Fibroblast of lung (primary cell): ENCODE measurements around the gene CCDC61. TPM values are rescaled to one million over a fixed set of nuclear protein-coding genes. Genes with fewer than 3 reads are reported as not detected.

Source experiments
- DNase-seq, 2 donors: peaks; one replicate each; pipeline versions ENCODE4 v3.0.0 to v3.0.0-alpha.2; 2010; ENCODE audit warnings: low read depth in 2 of 2
- H2AFZ ChIP-seq: 2 replicates; pipeline ENCODE4 v1.5.1; 2012; ENCODE audit warnings: low read length, control low read depth, inconsistent platforms
- H3K27ac ChIP-seq: 2 replicates; pipeline ENCODE4 v1.5.1; 2011; ENCODE audit warnings: low read length, control low read depth; ENCODE audit not compliant: insufficient read depth
- H3K27me3 ChIP-seq: 2 replicates; pipeline ENCODE4 v1.5.1; 2011; ENCODE audit warnings: mild to moderate bottlenecking, low read length; ENCODE audit not compliant: control insufficient read depth, insufficient read depth
- H3K36me3 ChIP-seq: 2 replicates; pipeline ENCODE4 v1.5.1; 2011; ENCODE audit warnings: low read length; ENCODE audit not compliant: control insufficient read depth, insufficient read depth
- H3K4me1 ChIP-seq: 2 replicates; pipeline ENCODE4 v1.5.1; 2011; ENCODE audit warnings: low read length; ENCODE audit not compliant: control insufficient read depth, insufficient read depth; ENCODE audit errors: extremely low read depth
- H3K4me2 ChIP-seq: 2 replicates; pipeline ENCODE4 v1.5.1; 2011; ENCODE audit warnings: low read length, control low read depth; ENCODE audit not compliant: insufficient read depth; ENCODE audit errors: extremely low read depth
- H3K4me3 ChIP-seq, 4 experiments: fragments of 200-600 bp in 1 of 4; sonication (generic) in 1 of 4; replicated peaks in 1 of 4; 2 replicates each; pipeline ENCODE4 v1.5.1; 2011 to 2016; ENCODE audit warnings: low read length in 4 of 4, low read depth in 3 of 4, mild to moderate bottlenecking in 3 of 4, control low read depth in 2 of 4, inconsistent platforms in 1 of 4, mixed read lengths in 1 of 4; ENCODE audit not compliant: insufficient read depth in 1 of 4; ENCODE audit errors: control extremely low read depth in 1 of 4
- H3K79me2 ChIP-seq: 2 replicates; pipeline ENCODE4 v1.5.1; 2012; ENCODE audit warnings: mild to moderate bottlenecking, low read length, inconsistent platforms; ENCODE audit not compliant: control insufficient read depth, insufficient read depth
- H3K9ac ChIP-seq: 2 replicates; pipeline ENCODE4 v1.5.1; 2011; ENCODE audit warnings: mild to moderate bottlenecking, low read length, control low read depth; ENCODE audit not compliant: insufficient read depth
- H3K9me3 ChIP-seq: 2 replicates; pipeline ENCODE4 v1.5.1; 2012; ENCODE audit warnings: low read depth, low read length; ENCODE audit not compliant: control insufficient read depth, insufficient read depth
- H4K20me1 ChIP-seq: 2 replicates; pipeline ENCODE4 v1.5.1; 2011; ENCODE audit warnings: low read length; ENCODE audit not compliant: control insufficient read depth, insufficient read depth; ENCODE audit errors: extremely low read depth
- CTCF ChIP-seq, 2 donors: IDR thresholded peaks in 1 of 2; conservative IDR thresholded peaks in 1 of 2; 1 replicate in 1 of 2; 2 replicates in 1 of 2; pipeline ENCODE4 v1.5.1; 2011 to 2012; ENCODE audit warnings: low read length in 2 of 2, control low read depth in 1 of 2, inconsistent platforms in 1 of 2, low read depth in 1 of 2, mild to moderate bottlenecking in 1 of 2
- EZH2 ChIP-seq: IDR thresholded peaks from 2 replicates; pipeline ENCODE4 v1.5.1; 2012; ENCODE audit warnings: low read length, control low read depth, mild to moderate bottlenecking; ENCODE audit errors: missing control alignments
- polyA plus RNA-seq, 2 donors: library from polyadenylated mRNA; depleted of rRNA in 1 of 2; stranded (reverse) in 1 of 2; unstranded in 1 of 2; fragments of >200 nt; gene quantifications; 2 replicates each; pipeline ENCODE4 v1.2.1, GENCODE V29; 2011 to 2012; ENCODE audit warnings: missing spikeins in 1 of 2
- total RNA-seq: library from RNA; depleted of rRNA; stranded (reverse); fragments of >200 nt; gene quantifications from 2 replicates; pipeline ENCODE4 v1.2.1, GENCODE V29; 2014

The CCDC61 gene
- total and polyA plus RNA-seq, 2 donors (not counting 1 experiment from before 2014, with no cell fraction given), result 4.5 to 8.9 TPM

GRCh38 chr19:46036744-46037128 lies 41.5 kb downstream of the CCDC61 start:
- Histone ChIP-seq H3K27ac (no peak overlapping the region), H2AFZ (no peak overlapping the region), H3K27me3 (no peaks in the 10 kb centered on the region), H4K20me1 (no peaks in the 10 kb centered on the region), H3K9ac (no peak overlapping the region), H3K9me3 (no peaks in the 10 kb centered on the region), H3K36me3 (no peaks in the 10 kb centered on the region), H3K4me1 (no peaks in the 10 kb centered on the region), H3K79me2 (no peaks in the 10 kb centered on the region), H3K4me3 (no peak overlapping the region), H3K4me2 (no peak overlapping the region)
- no peak for DNase-seq
- TF ChIP-seq CTCF (conservative IDR thresholded peaks at IDR 0.05 in 1 of 2, IDR thresholded peaks at IDR 0.05 in 1 of 2; ENCODE audit: low read depth in 1 of 2, low read length in 2 of 2) (no peak), EZH2 (no peak)

- Histone ChIP-seq H3K27ac (no peak overlapping the region), H3K79me2 (no peaks in the 10 kb centered on the region), H3K4me3 (no peak overlapping the region), H3K4me1 (no peaks in the 10 kb centered on the region), H3K4me2 (no peak overlapping the region), H3K27me3 (peaks cover 9% of the 10 kb centered on the region), H4K20me1 (no peaks in the 10 kb centered on the region), H3K9ac (no peak overlapping the region), H3K9me3 (no peaks in the 10 kb centered on the region), H3K36me3 (no peaks in the 10 kb centered on the region), H2AFZ (no peak overlapping the region)
- no peak for TF ChIP-seq CTCF (conservative IDR thresholded peaks at IDR 0.05 in 1 of 2, IDR thresholded peaks at IDR 0.05 in 1 of 2; ENCODE audit: low read depth in 1 of 2, low read length in 2 of 2)
- no peak for TF ChIP-seq EZH2
- no peak for DNase-seq
Measured at GRCh38 chr19:46040125-46040524, 44.9 kb downstream of the CCDC61 start.

DNA sequence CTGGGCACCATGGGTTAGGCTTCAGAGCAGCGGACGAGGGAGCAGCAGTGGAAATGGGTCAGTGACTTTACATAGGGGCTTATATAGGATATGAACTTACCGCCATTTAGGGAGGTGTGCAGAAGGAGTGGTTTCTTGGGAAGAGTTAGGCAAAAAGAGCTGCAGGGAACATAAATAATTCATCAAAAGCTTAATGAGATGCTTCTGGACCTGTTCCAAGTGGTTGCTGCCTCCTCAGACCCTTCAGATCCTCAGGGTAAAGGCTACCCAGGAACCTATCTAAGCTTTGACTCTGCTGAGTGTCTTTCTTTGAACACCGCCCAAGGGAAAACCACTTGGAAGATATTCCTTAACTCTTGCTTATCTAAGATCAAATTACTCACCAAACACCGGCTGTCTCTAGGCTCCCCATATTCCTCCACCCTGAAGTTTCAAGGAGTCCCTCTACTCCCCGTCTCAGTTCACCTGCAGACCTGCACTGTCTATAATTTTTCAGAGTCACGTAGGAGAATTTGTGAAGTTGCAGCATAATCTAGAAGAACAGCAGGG lies 45.8 kb downstream of the CCDC61 start, which contains the start of gene IGFL4:
IGFL4 (minus strand) TSS at position 51 of the 549 bp plus-strand sequence; CDS start at position 11, 40 bp downstream.
- H3K27me3 ChIP-seq, result peaks cover 9% of the 10 kb centered on the region

More for the DNA sequence above, 45.8 kb downstream of the CCDC61 start, which contains the start of gene IGFL4:
- Histone ChIP-seq H3K9me3 (no peaks in the 10 kb centered on the region), H3K9ac (no peak within 1 kb of the TSS), H3K4me1 (no peaks in the 10 kb centered on the region), H3K36me3 (no peaks in the 10 kb centered on the region), H4K20me1 (no peaks in the 10 kb centered on the region), H2AFZ (no peak within 1 kb of the TSS), H3K27ac (no peak within 1 kb of the TSS), H3K4me3 (no peak within 1 kb of the TSS), H3K4me2 (no peak within 1 kb of the TSS), H3K79me2 (no peaks in the 10 kb centered on the region)
- TF ChIP-seq CTCF (conservative IDR thresholded peaks at IDR 0.05 in 1 of 2, IDR thresholded peaks at IDR 0.05 in 1 of 2; ENCODE audit: low read depth in 1 of 2, low read length in 2 of 2) (no peak), EZH2 (no peak)
- peak; percentile 14 to 41 for DNase-seq
